Measurements from ENCODE around the gene RASSF1. TPM values are rescaled to one million over a fixed set of nuclear protein-coding genes. Genes with fewer than 3 reads are reported as not detected.
A peak's percentile ranks its signal among the peaks of the same experiment; 100 is the strongest.

RASSF1 gene
- total RNA-seq, 1 donor from 2014 or later = 26.5 TPM

DNA sequence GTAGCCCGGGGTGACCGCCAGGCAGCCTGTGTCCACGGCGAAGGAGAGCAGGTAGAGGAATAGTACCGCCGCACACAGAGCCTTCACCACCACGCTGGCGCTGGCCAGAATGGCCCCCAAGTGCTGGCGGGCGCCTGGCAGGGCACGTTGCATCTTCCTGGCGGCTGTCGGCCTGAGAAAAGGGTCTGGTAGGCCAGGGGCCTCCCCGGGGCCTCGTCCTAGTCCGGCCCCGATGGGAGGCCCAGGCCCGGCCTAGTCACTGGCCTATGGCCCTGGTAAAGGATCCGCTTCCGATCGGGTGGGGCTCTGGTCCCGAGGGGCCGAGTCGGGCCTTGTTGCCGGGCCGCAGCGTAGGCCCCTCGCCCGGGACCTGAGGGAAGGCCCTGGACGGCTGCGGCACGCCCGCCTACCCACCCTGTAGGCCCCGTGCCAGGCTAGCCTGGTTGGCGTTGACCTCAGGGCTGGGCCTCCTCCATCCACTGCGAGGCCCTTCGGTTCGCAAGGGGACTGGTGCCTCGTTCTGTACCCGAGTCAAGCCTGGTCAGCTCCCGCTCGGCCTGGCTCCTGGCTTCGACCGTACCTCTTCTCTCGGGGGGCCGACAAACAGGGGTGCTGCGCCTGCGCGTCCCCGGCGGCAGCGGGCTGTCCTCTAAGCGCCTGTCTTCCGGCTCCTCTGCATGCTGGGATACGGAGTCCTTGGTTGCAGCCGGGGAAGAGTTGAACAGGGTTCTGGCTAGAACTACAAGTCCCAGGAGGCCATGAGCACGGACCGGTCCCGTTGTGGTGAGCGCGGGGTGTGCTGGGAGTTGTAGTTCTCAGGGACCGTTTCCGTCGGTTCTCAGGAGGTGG lies 18.5 kb upstream of the RASSF1 start, which contains the start of gene TMEM115:
Gene TMEM115, minus strand, starts transcription at position 611 of the 849 bp plus-strand sequence. Its CDS starts 458 bp downstream, at position 153.
- peaks cover 46% of the 10 kb centered on the region for H4K20me1 ChIP-seq (ENCODE audit: insufficient read depth, low read length)
- peaks cover 35% of the 10 kb centered on the region for H3K4me1 ChIP-seq (ENCODE audit: insufficient read depth, low read length)
- H3K36me3 ChIP-seq (ENCODE audit: insufficient read depth, low read length) = peaks cover 2% of the 10 kb centered on the region
- TF ChIP-seq, protein P1, sequence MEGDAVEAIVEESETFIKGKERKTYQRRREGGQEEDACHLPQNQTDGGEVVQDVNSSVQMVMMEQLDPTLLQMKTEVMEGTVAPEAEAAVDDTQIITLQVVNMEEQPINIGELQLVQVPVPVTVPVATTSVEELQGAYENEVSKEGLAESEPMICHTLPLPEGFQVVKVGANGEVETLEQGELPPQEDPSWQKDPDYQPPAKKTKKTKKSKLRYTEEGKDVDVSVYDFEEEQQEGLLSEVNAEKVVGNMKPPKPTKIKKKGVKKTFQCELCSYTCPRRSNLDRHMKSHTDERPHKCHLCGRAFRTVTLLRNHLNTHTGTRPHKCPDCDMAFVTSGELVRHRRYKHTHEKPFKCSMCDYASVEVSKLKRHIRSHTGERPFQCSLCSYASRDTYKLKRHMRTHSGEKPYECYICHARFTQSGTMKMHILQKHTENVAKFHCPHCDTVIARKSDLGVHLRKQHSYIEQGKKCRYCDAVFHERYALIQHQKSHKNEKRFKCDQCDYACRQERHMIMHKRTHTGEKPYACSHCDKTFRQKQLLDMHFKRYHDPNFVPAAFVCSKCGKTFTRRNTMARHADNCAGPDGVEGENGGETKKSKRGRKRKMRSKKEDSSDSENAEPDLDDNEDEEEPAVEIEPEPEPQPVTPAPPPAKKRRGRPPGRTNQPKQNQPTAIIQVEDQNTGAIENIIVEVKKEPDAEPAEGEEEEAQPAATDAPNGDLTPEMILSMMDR (IDR thresholded peaks at IDR 0.05; ENCODE audit: insufficient read depth, low read depth, low read length) = no peak
- no peak for TF ChIP-seq EZH2 (IDR thresholded peaks at IDR 0.05; ENCODE audit: insufficient read depth, low read length)
- Mint-ChIP-seq H3K27ac (ENCODE audit: unreplicated experiment) (peak within 1 kb of the TSS; percentile 87), H3K4me1 (ENCODE audit: low read depth, unreplicated experiment) (peaks cover 22% of the 10 kb centered on the region), H3K36me3 (ENCODE audit: low read depth, unreplicated experiment) (peaks cover 13% of the 10 kb centered on the region), H3K4me3 (ENCODE audit: unreplicated experiment) (peak within 1 kb of the TSS; percentile 90), H3K27me3 (ENCODE audit: low read depth, unreplicated experiment) (peaks cover 4% of the 10 kb centered on the region), H3K9me3 (ENCODE audit: unreplicated experiment) (no peaks in the 10 kb centered on the region)
- peak within 1 kb of the TSS; percentile 94 for H3K9ac ChIP-seq (ENCODE audit: low read length)
- peak within 1 kb of the TSS; percentile 73 for H3K4me3 ChIP-seq (ENCODE audit: insufficient read depth, low read depth, low read length)
- H3K9me3 ChIP-seq (ENCODE audit: insufficient read depth, low read depth, low read length) = no peaks in the 10 kb centered on the region
- H3K4me2 ChIP-seq (ENCODE audit: low read length) = peak within 1 kb of the TSS; percentile 98
- peak; percentile 93 for FAIRE-seq
- H3K27me3 ChIP-seq (ENCODE audit: insufficient read depth, low read length) = no peaks in the 10 kb centered on the region
- peaks cover 51% of the 10 kb centered on the region for H3K79me2 ChIP-seq (ENCODE audit: insufficient read depth, low read length)
- H3K27ac ChIP-seq (ENCODE audit: low read depth, low read length) = peak within 1 kb of the TSS; percentile 81
- DNase-seq (ENCODE audit: low read depth) = peak; percentile 98
- peak within 1 kb of the TSS; percentile 88 for H2AFZ ChIP-seq (ENCODE audit: low read depth, low read length)

DNA sequence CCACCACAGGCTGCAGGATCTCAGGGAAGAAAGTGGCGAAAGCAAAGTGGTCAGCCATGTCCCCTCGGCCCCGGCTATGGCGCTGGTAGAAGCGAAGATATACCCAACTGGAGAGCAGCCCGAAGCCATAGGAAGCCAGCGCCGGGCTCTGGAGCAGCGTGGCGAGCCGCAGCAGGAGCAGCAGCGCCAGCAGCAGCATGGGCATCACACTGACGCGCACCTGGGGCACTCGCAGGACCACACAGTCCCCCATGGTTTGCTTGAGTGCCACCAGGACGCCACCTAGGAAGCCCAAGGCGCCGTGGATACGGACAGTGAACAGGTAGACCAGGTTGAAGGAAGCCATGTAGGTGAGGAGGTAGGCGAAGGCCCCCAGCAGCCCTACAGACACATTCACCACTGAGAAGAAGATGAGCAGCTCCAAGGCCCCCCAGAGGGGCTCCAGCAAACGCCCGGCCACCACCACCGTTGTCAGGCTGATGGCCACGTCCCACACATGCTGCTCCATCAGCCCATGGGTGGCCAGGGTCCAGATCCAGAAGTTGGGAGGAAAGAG lies 17.8 kb upstream of the RASSF1 start:
- no peak for FAIRE-seq
- peak overlapping the region; percentile 73 for H3K4me3 ChIP-seq (ENCODE audit: insufficient read depth, low read depth, low read length)
- peaks cover 3% of the 10 kb centered on the region for H3K27me3 Mint-ChIP-seq (ENCODE audit: low read depth, unreplicated experiment)
- peak overlapping the region; percentile 98 for H3K4me2 ChIP-seq (ENCODE audit: low read length)
- peak overlapping the region; percentile 81 for H3K27ac ChIP-seq (ENCODE audit: low read depth, low read length)
- H3K36me3 ChIP-seq (ENCODE audit: insufficient read depth, low read length) = peaks cover 8% of the 10 kb centered on the region
- H4K20me1 ChIP-seq (ENCODE audit: insufficient read depth, low read length) = peaks cover 53% of the 10 kb centered on the region
- TF ChIP-seq EZH2 (IDR thresholded peaks at IDR 0.05; ENCODE audit: insufficient read depth, low read length) = no peak
- peaks cover 13% of the 10 kb centered on the region for H3K36me3 Mint-ChIP-seq (ENCODE audit: low read depth, unreplicated experiment)
- peak overlapping the region; percentile 87 for H3K27ac Mint-ChIP-seq (ENCODE audit: unreplicated experiment)
- H3K4me1 ChIP-seq (ENCODE audit: insufficient read depth, low read length) = peaks cover 35% of the 10 kb centered on the region
- no peak for DNase-seq (ENCODE audit: low read depth)
- no peaks in the 10 kb centered on the region for H3K27me3 ChIP-seq (ENCODE audit: insufficient read depth, low read length)
- H3K79me2 ChIP-seq (ENCODE audit: insufficient read depth, low read length) = peaks cover 58% of the 10 kb centered on the region
- H3K4me3 Mint-ChIP-seq (ENCODE audit: unreplicated experiment) = peak overlapping the region; percentile 90
- peak overlapping the region; percentile 94 for H3K9ac ChIP-seq (ENCODE audit: low read length)
- H3K9me3 Mint-ChIP-seq (ENCODE audit: unreplicated experiment) = no peaks in the 10 kb centered on the region
- H2AFZ ChIP-seq (ENCODE audit: low read depth, low read length) = no peak overlapping the region
- peaks cover 22% of the 10 kb centered on the region for H3K4me1 Mint-ChIP-seq (ENCODE audit: low read depth, unreplicated experiment)
- H3K9me3 ChIP-seq (ENCODE audit: insufficient read depth, low read depth, low read length) = no peaks in the 10 kb centered on the region

DNA sequence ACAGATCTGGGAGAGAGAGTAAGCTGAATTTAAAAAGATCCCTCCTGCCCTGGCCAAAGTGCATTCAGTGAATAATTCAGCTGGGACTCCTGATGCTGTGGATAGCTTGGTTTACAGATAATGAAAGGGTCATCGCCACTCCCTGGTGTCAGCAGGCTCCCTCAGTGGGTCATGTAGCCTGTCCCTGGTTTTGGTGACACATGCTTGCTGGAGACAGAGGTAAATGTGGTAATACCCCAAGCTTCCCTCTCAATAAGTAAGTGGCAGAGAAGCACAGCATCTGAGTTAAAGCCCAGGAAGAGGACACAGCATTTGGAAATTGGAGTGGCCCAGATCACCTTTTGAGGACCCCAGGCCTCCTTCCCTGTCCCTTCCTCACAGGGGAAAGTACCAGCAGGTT lies 16.8 kb upstream of the RASSF1 start:
- H3K27ac ChIP-seq (ENCODE audit: low read depth, low read length) = no peak overlapping the region

More for the DNA sequence above, 16.8 kb upstream of the RASSF1 start:
- Histone ChIP-seq H3K27me3 (ENCODE audit: insufficient read depth, low read length) (no peaks in the 10 kb centered on the region), H3K36me3 (ENCODE audit: insufficient read depth, low read length) (peaks cover 8% of the 10 kb centered on the region), H3K9me3 (ENCODE audit: insufficient read depth, low read depth, low read length) (no peaks in the 10 kb centered on the region), H3K4me3 (ENCODE audit: insufficient read depth, low read depth, low read length) (peak overlapping the region; percentile 73), H3K9ac (ENCODE audit: low read length) (peak overlapping the region; percentile 94), H3K4me1 (ENCODE audit: insufficient read depth, low read length) (peaks cover 35% of the 10 kb centered on the region), H3K4me2 (ENCODE audit: low read length) (peak overlapping the region; percentile 98), H2AFZ (ENCODE audit: low read depth, low read length) (no peak overlapping the region), H3K79me2 (ENCODE audit: insufficient read depth, low read length) (peaks cover 65% of the 10 kb centered on the region), H4K20me1 (ENCODE audit: insufficient read depth, low read length) (peaks cover 62% of the 10 kb centered on the region)
- FAIRE-seq (no peak), DNase-seq (ENCODE audit: low read depth) (no peak)
- H3K4me3 Mint-ChIP-seq (ENCODE audit: unreplicated experiment) = peak overlapping the region; percentile 90
- no peak overlapping the region for H3K27ac Mint-ChIP-seq (ENCODE audit: unreplicated experiment)
- H3K36me3 Mint-ChIP-seq (ENCODE audit: low read depth, unreplicated experiment) = peaks cover 13% of the 10 kb centered on the region
- TF ChIP-seq EZH2 (IDR thresholded peaks at IDR 0.05; ENCODE audit: insufficient read depth, low read length) = no peak
- TF ChIP-seq, protein P1 (IDR thresholded peaks at IDR 0.05; ENCODE audit: insufficient read depth, low read depth, low read length) = no peak
- no peaks in the 10 kb centered on the region for H3K27me3 Mint-ChIP-seq (ENCODE audit: low read depth, unreplicated experiment)
- H3K4me1 Mint-ChIP-seq (ENCODE audit: low read depth, unreplicated experiment) = peaks cover 22% of the 10 kb centered on the region
- no peaks in the 10 kb centered on the region for H3K9me3 Mint-ChIP-seq (ENCODE audit: unreplicated experiment)

Measured in astrocyte (in vitro differentiated cells and primary cell).